Fibroblast of skin of right biceps (primary cell): ENCODE measurements around the gene SH3RF3.
"Not testable (repeated sequence)": the region's sequence is repeated elsewhere in the genome, so short reads cannot be mapped to it uniquely, and the experiment has no call there.

Experiments
- DNase-seq: peaks from one replicate; pipeline ENCODE4 v3.0.0-alpha.2; 2013

SH3RF3 gene

DNA sequence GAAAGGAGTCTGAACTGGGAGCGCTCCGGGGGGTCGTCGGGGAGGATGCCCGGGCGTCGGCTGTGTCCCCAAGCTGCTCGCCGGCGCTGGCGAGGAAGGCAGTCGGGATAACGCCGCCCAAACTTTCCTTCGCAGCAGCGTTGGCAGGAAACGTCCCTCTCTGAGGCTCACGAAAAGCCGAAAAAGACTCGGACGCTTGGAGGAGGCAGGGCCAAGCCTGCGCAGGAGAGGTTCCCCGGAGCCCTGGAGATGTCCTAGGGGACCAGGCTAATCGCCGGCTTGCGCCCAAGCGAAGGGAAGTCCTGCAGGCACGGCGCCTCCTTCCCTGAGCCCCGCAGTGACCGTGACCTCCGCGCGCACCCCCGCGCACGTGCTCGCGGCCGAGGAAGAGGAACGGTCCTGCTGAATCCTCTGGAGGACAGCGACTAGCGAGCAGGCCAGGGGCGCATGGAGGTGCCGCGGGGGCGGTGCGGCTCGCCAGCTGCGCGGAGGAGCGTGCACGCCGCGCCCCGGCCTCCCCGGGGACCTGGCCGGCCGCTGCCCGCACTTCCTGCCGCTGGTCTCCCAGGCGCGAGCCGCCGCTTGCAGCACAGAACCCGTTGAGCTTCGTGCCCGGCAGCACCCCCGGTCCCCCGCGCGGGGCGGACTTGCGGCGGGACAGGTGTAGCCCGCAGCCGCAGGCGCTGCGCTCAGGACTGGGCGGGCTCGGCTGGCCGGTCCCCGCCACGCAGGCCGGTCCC, at the start of gene SH3RF3:
Gene SH3RF3 (plus strand): TSS at position 590 of the 740 bp plus-strand sequence.
- peak; percentile 46 for DNase-seq

DNA sequence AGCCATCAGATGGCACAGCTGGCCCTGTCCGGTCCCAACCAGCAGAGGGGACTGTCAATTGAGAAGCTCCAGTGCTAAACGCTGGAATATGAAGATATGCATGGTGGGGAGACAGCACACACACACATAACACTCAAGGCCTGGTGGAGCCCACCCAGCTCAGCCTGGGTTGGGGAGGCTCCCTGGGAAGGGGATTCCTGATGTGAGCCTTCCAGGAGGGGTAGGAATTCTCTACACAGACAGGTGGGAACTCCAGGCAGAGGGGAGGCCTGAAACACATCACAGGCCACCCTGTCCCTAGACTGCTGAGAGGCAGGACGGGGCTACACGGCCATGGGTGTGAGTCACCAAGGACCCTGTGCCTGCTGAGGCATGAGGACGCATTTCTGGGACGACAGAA, 49.4 kb upstream of the SH3RF3 start:
- no peak for DNase-seq

DNA sequence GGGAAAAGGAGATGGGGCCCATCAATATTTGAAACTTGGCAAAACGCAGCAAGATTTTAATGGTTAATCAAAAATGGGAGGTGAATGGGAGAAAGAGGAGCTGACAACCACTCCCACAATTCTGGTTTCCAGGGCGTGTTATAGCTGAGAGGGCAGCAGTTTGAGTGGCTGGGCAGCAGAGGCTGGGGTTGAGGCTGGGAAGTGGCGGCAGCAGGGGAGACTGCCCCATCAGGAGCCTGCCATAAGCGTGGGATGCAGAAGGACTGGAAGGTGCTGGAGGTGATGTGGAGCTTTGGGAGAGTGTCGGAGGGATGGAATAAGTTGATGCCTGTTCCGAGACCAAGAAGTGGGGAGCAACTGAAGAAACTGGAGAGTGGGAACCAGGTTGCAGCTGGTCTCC, 48.9 kb upstream of the SH3RF3 start:
- no peak for DNase-seq

DNA sequence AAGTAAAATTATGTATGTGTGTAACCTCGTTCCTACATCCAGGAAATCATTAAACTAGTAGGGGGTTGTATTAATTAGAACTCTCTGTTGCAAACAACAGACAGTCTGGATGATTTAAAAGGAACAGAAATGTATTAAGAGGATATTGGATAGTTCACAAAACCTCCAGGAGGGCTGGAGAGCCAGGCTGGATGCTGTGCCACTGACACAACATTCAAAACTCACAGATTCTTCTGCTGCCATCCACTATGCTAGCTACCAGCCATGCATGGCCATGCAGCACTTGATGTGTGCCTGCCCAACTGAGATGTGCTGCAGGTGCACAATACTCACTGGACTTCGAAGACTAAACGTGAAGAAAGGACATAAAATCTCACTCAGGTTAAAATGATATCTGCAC, 48.2 kb upstream of the SH3RF3 start:
- DNase-seq = no peak

DNA sequence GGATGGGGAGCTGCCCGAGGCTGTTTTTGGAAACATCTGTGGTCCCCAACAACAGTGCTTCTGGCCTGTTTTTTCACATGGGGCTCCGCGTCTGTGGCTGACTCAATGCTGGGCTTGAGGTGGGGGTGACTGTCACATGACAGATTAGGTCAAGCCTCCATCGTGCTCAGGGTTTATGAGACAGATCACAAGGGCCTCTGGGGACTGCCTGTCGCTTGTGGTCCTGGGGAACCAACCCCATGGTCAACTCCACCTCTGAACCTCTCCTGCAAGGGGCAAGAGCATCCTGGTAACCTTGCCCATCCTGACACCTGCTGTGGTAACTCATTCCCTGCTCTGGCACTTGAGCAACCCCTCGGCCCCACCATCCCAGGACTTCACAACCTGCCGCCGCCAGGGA, 47.6 kb upstream of the SH3RF3 start:
- no peak for DNase-seq

DNA sequence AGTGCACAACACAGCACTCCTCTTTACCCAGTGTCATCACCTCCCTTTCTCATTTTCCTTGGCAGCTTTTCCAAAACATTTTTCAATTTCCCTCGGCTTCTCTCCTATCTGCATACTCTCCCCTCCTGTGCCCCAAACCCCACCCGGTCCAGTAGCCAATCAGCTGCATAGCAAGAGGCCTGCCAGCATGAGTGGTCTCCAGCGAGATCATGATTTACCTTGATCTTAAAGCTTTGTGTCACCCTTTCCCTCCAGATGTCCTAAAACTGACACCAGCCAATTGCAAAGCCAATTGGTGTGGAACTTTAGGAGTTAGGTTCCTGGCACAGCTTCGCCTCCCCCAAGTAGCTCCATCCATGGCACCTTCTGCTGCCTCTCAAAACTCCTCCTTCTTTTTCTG, 45.2 kb upstream of the SH3RF3 start:
- DNase-seq = no peak

DNA sequence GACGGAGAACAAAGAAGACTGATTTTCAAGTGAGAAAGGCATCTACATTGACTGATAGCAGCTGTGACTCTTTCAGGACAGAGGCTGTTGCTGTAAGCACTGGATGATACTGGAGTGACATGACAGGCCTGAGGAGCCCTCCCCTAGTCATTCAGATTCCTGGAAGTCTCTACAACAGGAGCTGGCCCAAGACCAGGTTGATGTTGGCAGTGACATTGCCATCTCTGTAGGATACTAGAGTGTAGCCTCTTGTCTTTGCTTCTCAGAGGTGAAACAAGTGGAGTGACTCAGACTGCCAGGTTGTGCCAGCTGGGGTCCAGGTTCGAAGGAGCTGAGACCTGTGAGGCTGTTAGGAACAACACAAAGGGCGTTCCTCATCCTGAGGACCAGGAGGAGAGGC, 44.7 kb upstream of the SH3RF3 start:
- DNase-seq = no peak

DNA sequence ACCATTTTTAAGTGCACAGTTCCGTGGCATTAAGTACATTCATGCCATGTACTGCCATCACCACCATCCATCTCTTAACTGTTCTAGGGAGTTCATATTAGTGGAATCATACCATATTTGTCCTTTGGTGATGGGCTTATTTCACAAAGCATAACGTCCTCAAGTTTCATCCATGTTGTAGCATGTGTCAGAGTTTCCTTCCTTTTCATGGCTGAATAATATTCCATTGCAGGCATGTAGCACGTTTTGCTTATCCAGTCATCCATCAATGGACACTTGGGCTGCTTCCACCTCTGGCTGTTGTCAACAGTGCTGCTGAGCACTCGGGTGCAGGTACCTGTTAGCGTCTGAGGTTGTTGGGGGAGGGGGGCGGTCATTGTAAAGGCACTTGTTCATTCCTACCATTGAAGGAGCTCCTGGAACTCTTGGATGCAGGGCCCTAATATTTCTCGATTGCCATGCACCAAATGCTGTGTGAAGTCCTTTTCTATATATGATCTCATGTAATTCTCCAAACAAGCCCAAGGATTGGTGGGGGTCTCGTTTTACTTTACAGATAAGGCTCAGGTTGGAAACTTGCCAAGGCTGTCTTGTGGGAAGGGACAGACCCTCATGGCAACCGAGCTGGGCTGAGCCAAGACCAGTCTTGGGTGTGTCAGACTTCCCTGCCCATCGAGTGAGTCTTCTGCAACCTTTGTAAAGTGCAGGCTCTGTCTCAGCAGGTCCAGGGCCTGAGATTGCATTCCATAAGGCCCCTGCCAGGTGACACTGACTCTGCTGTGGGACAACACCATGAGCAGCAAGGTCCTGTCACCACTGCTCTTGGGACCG, 42.9 kb upstream of the SH3RF3 start:
- no peak for DNase-seq

DNA sequence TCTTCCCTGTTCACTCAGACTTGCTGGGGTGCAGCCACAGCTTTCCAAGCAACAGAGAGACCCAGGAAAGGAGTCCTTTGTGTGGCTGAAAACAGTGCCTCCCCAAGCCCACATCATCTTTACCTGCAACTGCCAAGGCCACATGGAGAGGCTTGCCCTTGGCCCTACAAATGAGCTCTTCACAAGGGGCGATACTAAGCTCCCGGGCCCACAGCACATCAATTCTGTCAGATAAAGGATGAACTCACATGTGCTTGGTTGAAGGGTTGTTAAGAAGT, 42.3 kb upstream of the SH3RF3 start:
- DNase-seq = no peak

DNA sequence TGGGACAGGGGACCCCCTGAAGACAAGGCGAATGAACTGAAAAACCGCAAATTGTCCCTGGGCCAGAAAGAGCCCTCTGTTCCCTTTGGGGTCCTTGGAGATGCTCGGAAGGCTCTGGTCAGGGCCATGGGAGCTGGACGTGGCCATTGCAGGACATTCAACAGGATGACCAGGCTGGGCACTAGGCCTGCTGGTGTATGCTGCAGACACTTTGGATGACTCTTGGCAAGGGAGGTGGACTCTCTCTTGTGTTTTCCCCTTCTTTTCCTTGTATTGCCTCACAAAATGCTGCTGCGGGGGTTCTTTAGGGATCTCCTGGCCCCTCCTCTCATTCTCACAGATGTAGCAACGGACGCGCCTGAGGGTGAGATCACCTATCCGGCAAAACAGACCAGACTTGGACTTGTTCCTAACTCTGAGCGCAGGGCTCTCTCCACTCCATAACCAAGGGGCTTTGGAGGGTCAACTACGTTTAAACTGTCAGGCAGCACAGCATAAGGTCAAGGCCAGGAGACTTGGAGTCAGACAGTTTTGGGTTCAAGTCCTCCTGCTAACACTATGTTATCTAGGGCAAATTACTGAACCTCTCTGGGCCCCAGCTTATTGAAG, 41.8 kb upstream of the SH3RF3 start:
- DNase-seq = no peak

DNA sequence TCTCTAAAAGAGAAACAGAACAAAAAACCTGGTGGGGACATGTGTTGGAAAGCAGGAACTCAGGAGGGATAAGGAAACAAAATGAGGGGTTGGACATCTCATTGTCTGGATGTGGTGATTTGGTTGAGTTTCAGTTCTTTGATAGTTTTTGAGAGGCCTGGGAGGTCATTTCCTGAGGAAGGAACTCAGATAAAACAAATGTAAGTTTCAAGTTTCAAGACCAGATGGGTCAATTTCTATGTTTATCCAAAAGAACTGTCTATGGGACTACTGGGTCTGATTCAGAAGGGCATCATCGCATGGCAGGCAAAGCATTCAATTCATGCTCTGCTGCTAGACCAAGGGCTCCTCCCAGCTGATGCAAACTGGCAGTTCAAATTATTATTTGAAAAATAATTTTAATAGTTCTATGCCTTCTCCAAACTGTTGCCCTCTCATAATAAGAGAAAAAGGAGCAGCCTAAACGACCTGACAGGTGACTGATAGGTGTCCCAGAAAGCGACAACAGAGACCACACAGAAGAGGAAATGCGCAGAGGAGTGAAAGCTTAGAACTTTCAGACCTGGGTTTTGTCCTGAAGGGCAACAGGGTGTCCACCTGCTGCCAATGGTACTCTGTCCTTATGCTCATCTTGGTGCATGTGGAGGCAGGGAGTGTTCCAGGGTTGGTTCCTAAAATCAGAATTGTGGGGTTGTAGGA, 39.3 kb upstream of the SH3RF3 start:
- no peak for DNase-seq

DNA sequence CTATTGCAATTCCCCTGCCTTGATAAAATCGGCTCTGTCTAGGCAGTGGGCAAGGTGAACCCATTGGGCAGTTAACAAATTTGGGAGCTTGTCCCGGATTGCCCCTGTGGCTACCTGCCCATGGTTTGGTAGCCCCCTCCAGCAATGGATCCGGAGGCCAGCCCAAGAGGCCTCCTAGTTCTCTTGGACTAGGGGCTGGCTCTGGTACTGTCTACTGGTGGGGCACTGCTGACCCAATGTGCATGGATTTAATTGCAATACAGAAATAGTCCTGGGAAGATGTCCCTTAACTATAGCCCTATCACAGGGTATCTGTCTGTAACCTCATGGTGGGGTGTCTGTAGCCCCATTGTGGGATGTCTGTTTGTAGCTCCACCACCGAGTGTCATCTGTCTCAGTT, 37.5 kb upstream of the SH3RF3 start:
- DNase-seq = no peak

DNA sequence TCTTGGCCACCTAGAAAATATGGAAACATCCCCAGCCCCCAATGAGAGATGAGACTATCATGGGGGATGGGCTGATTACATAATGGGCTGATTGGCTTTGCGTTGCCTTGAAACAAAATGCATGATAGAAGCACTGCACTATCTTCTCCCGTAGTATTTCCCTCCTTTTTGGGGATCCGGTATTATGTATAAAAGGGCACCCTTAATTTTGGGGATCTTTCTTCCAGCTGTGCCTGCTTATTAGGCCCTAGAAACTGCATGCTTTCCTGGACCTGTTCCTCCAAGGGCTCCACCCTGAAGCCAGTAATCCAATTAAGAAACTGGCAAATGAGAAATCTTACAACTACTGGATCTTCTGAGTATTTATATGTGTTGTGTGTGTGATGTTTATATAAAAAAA, 34.9 kb upstream of the SH3RF3 start:
- no peak for DNase-seq

DNA sequence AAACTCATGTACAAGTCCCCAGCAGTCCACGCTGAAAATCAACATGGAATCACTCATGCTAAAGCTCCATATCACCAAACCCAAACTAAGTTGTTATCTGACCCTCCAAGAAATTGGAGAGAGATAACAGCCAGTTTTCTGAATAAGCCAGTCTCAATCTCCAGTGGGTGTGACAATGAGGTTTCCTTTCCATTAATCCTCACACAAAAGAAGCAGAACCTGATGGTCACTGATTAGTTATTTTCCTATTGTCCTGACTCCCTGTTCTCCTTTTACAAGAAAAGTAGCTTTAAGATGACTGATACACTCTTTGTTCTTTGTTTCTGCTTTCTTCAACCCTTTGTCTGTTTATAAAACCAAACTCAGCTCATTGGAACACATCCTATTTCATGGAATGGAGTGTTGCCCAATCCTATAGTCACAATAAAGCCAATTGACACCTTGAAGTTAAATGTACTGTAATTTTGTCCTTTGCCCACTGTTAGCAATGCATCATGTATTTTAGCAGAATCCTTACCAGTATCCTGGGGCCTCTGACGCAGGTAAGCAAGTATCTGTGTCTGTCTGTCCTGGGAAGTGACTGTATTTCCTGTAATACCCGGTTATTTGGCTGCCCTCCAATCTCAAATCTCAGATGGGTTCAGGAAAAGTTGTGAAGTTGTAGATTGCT, 30.6 kb upstream of the SH3RF3 start:
- DNase-seq = peak; percentile 22

DNA sequence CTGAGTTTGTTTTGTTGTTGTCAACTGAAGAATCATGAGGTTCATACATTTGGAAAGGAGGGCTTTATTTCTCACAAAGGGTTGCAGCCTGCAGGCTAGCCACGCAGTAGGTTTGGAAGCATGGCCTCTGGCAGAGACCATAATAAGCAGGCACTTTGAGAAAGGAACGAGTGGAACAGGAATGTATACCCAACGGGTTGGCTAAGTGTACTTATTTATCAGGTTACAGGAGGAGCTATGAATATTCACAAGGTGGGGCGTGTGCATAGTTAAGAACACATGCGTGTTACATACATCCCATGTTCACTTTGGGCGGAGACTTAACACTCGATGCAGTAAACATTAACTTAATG, 30.1 kb upstream of the SH3RF3 start:
- DNase-seq = no peak

DNA sequence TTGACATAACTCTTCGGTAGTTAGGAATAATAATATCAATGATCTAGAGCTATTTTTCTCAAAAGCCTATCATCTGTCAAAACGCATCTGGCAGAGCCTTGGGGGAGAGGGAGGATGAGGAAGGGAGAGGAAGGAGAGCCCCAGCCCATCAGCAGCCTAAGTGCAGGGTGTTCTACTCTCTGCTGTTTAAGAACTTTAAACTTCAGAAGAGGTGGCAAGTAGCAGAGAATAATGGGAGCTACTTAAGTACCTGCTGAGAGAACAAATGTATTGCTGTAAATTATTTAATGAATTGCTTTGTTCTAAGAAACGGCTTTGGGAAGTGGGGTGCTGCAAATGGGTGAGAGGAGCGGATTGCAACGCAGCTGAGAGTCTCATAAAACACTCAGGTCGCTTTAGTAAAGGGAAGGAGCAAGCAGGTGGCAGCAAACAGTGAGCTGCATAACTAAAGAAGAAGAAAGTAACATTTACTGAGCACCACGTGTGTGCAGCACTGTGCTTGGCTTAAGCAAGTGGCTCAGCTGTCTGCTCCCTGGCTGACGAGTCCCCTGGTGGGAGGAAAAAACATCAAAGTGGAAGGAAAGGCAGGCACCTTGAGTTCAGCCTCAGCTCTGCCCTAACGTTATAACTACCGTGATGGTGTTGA, 26.3 kb upstream of the SH3RF3 start:
- no peak for DNase-seq

DNA sequence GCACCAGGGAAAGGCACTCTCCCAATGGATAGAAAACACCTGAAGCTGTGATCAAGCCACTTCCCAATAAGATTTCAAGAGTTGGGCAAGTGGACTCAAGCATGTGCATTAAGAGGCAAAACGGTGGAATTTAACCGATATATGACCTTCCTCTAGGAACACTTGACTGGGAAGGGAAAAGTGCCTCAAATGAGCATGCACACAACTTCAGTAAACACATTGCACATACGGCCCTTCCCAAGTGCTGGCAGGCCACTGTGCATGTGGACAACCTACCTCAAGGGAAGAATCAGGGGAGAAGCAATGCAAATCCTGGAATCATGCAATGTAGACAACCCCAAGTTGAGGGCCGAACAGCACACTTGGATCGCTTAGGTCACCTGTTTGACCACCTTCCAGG, 23.9 kb upstream of the SH3RF3 start:
- no peak for DNase-seq

DNA sequence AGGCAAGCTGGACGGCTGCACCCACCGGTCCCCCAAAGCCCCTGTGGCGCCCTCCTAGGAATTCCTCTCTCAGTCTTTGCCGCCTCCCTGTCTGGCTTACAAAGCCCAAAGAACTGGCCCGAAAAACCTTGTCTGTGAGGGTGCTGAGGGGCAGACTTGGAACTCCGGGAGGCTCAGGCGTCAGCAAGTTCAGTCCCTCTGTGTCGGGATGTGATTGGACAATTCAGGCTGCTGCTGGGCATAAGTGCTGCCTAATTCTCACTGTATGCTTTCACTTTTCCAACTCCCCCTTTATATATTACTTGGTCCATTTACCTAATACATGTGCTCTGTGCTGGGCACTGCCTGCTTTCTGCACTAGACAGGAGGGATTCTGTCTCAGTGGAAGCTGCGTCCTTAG, 20.3 kb upstream of the SH3RF3 start:
- DNase-seq = no peak

DNA sequence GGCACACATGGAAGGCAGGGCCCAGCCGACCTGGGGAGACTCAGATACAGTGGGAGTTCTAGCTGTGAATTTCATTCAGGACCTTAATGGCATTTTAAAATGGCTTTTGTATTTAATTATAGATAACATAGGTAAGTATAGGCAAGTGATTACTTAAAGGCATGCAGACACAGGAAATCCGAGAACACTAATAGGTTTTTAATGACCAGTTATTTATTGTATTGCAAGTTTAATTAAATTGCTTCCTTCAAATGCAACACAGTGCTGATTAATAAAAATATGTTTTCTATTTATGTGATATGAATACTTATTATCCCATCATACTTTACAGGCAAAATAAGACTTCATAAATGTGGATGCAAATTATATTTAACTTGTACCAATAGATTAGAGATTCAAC, 19.7 kb upstream of the SH3RF3 start:
- DNase-seq = no peak

DNA sequence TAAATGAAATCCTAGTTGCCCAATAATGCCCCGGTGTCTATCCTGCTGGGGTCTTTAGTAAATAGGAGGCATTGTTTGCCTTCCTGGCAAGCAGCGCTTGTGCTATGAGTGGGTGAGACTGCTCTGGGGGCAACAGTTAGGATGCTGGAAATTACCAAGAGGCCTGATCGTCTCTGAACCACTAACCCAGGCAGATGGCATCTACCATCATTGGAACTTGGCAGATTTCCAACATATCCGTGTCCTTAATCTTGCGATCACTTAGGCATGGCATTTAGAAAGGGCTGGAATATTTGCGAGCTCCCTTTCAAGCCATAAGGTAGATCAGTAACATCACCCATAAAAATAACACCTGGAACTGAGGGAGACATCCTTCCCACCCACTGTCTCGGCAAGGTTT, 18.8 kb upstream of the SH3RF3 start:
- no peak for DNase-seq

DNA sequence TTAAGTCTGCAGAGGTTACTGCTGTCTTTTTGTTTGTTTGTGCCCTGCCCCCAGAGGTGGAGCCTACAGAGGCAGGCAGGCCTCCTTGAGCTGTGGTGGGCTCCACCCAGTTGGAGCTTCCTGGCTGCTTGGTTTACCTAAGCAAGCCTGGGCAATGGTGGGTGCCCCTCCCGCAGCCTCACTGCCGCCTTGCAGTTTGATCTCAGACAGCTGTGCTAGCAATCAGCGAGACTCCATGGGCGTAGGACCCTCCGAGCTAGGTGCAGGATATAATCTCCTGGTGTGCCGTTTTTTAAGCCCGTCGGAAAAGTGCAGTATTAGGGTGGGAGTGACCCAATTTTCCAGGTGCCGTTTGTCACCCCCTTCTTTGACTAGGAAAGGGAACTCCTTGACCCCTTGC, 11.8 kb upstream of the SH3RF3 start:
- not testable (repeated sequence) for DNase-seq

DNA sequence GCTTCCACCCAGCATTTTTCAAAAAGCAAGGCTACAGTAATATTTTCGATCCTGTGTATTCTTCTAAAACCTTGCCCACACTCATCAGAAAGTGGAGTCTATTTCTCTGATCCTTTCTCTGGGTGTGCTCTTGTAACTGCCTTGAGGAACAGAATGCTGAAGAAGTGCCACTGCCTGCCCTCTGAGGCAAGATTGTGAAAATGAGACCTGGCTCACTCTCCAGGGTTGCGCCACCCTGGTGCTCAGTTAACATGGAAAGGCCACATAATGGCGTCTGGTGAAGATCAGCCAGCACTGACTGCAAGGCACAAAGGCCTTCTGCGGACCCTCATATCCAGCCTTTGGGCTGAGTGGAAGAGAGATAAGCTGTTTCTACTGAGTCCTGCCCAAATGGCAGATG, 11.2 kb upstream of the SH3RF3 start:
- DNase-seq = no peak

DNA sequence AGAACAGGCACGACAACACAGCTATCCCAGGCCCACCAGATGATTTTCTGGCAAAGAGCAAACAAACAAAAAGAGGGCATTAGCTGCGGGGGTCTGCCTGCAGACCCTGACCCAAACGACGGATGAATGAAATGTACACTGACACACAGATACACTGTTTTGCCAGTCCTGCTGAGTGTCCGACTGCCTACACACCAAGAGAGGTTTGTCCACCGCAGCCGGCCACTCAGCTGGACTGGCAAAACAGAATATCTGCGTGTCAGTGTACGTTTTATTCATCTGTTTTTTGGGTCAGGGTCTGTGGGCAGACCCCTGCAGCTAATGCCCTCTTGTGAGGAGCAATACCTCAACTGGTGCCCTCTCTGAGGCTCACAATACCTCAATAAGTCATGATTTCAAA, 10.7 kb upstream of the SH3RF3 start:
- DNase-seq = no peak
